A549 (cell line): ENCODE results near the gene CAPN8.

Source experiments
- CEBPB ChIP-seq, 2 experiments: fragments of >200 bp in 1 of 2; sonication (Bioruptor Twin) in 1 of 2; formaldehyde crosslinking in 1 of 2; IDR thresholded peaks; 2 replicates each; pipeline ENCODE4 v1.6.1; 2012 to 2016
- CHD2 ChIP-seq: fragments of 150-350 bp; IDR thresholded peaks from 2 replicates; pipeline ENCODE4 v1.6.1; 2014; ENCODE audit warnings: low read length; ENCODE audit not compliant: partially characterized antibody
- CTCF ChIP-seq: fragments of >200 bp; sonication (Bioruptor Twin); formaldehyde crosslinking; IDR thresholded peaks from 3 replicates; pipeline ENCODE4 v1.5.1; 2016
- EP300 ChIP-seq, 2 experiments: fragments of >200 bp; sonication (Bioruptor Twin); formaldehyde crosslinking; IDR thresholded peaks; 2 replicates in 1 of 2; 3 replicates in 1 of 2; pipeline ENCODE4 v1.6.1; 2016 to 2017
- FOXS1 ChIP-seq: fragments of 250-450 bp; sonication (Bioruptor Pico); IDR thresholded peaks from 2 replicates; pipeline ENCODE4 v1.5.0; 2020; ENCODE audit warnings: mild to moderate bottlenecking, moderate library complexity
- HOXB13 ChIP-seq: fragments of 250-450 bp; sonication (Bioruptor Pico); IDR thresholded peaks from 2 replicates; pipeline ENCODE4 v1.5.0; 2020; ENCODE audit warnings: low read depth, mild to moderate bottlenecking, moderate library complexity
- MAX ChIP-seq: IDR thresholded peaks from 2 replicates; pipeline ENCODE4 v1.6.1; 2012
- NR3C1 ChIP-seq: fragments of >200 bp; sonication (Bioruptor Twin); formaldehyde crosslinking; IDR thresholded peaks from 3 replicates; pipeline ENCODE4 v1.6.1; 2017
- POLR2A ChIP-seq: IDR thresholded peaks from 2 replicates; pipeline ENCODE4 v1.6.1; 2012; ENCODE audit warnings: mild to moderate bottlenecking, low read length
- RCOR1 ChIP-seq: fragments of 150-350 bp; IDR thresholded peaks from 2 replicates; pipeline ENCODE4 v1.6.1; 2014; ENCODE audit warnings: antibody characterized with exemption, low read length, low read depth
- REST ChIP-seq: fragments of 200-600 bp; sonication (generic); IDR thresholded peaks from 2 replicates; pipeline ENCODE4 v1.6.1; 2016; ENCODE audit warnings: antibody characterized with exemption, mild to moderate bottlenecking, moderate library complexity
- SMC3 ChIP-seq: fragments of >200 bp; sonication (Bioruptor Twin); formaldehyde crosslinking; IDR thresholded peaks from 3 replicates; pipeline ENCODE4 v1.6.1; 2018; ENCODE audit warnings: inconsistent platforms

GRCh38 chr1:223695941-223696340, 30.4 kb upstream of the CAPN8 start:
- no peak for TF ChIP-seq CTCF
- TF ChIP-seq SMC3, result no peak
- no peak for TF ChIP-seq HOXB13 (CRISPR knock-in tag)
- TF ChIP-seq REST, result no peak
- TF ChIP-seq FOXS1, result no peak
- TF ChIP-seq CHD2, result no peak
- TF ChIP-seq POLR2A, result no peak
- TF ChIP-seq EP300 (IDR thresholded peaks at IDR 0.05), result no peak
- no peak for TF ChIP-seq MAX
- no peak for TF ChIP-seq CEBPB (IDR thresholded peaks at IDR 0.05)
- TF ChIP-seq RCOR1, result no peak
- TF ChIP-seq NR3C1, result no peak
